ENCODE measurements around the gene RPS6KA4.

- no peak for TF ChIP-seq CTCF (IDR thresholded peaks at IDR 0.05)
- no peak for TF ChIP-seq POLR2A (IDR thresholded peaks at IDR 0.05)
Measured at GRCh38 chr11:64407630-64408029, 48.7 kb downstream of the RPS6KA4 start.

All from body of pancreas (tissue), 4 donors.